Measurements from ENCODE around the gene ARVCF.

- TF ChIP-seq CTCF (IDR thresholded peaks at IDR 0.05) (no peak), REST (IDR thresholded peaks at IDR 0.05; ENCODE audit: low read depth, low read length) (no peak), ELF1 (IDR thresholded peaks at IDR 0.05) (no peak), YY1 (IDR thresholded peaks at IDR 0.05; ENCODE audit: low read depth) (no peak), EP300 (IDR thresholded peaks at IDR 0.05; ENCODE audit: borderline replicate concordance in 1 of 2, low read depth in 1 of 2, low read length in 1 of 2) (peak in 1 of 2 experiments; percentile 38; a peak in 1 of 4 replicates)
Observed at GRCh38 chr22:20000246-20001081, 16.2 kb downstream of the ARVCF start.

All from SK-N-SH (cell line).